ENCODE measurements around the gene KCNIP4.

KCNIP4 gene

DNA sequence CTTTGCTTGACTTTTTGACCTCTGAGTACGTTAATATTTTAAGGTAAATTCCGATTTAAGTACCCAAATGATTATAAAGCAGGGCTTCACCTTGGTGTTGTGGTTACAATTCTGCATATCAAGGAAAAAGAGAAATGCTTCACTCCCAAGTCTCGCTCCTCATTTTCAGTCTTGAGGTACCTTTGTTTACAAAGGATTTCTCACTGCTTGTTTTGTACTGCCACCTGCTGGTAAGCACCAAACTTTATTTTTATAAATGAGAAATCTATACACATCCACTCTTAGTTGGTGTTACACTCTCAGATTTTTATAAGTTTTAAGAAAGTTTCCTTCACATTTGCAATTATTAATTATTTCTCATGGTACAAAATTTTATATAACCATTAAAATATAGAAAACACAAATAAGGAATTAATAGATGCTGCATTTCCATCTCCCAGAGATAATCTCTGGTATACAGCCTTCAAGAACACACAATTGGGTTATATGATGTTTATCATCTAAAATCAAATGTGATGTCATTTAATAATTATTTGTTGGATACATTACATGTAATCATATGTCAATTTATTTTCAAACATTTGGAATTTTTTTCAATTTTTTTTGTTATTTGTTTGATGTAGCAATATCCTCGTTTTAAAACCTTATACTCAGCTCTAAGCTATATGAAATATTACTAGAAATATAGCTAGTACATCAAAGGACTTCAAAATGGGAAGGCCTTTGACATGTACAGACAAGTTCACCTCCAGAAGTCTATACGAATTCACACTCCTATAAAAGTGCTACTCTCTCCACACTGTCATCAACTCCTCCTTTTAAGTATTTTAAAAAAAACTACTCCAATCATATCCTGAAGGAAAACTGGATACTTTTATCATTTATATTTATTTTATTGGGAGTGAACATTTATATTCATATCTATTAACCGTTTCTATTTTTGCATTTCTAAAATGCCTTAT is 179.9 kb downstream of the KCNIP4 start:
- in situ Hi-C loops (cut with HindIII; ENCODE audit: low sequenced_read_pairs) = loop anchor here (5.0 kb wide), 1 partner anchor 261 kb away; no protein-coding TSS in a partner anchor

DNA sequence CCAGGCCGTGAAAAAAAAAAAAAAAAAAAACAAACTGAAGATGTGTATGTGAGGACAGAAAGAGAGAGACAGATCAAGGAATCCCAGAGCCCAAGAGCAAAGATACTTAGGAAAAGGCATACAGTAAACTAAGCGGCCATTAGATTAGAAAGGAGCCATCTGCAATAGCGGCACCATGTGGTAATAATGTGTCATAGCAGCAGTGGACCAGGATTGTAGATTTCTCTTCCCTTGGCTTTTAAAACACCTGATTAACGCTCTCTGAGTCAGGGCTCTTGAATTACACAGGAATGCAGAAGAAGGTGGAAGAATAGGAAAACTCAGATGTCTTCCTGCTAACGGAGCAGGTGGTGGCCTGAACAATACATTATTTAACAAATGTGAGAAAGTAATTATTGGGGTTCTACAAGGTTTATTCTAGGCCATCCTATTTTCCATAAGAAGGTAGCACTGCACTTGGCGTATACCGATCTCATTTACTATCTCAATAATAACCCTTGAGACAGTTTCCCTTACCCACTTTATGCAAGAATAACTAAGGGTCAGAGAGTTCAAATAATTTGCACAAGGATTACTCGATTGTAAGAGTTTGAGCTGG is 182.7 kb downstream of the KCNIP4 start:
- in situ Hi-C loops (cut with HindIII; ENCODE audit: low sequenced_read_pairs) = loop anchor here (5.0 kb wide), 1 partner anchor 259 kb away; no protein-coding TSS in a partner anchor

DNA sequence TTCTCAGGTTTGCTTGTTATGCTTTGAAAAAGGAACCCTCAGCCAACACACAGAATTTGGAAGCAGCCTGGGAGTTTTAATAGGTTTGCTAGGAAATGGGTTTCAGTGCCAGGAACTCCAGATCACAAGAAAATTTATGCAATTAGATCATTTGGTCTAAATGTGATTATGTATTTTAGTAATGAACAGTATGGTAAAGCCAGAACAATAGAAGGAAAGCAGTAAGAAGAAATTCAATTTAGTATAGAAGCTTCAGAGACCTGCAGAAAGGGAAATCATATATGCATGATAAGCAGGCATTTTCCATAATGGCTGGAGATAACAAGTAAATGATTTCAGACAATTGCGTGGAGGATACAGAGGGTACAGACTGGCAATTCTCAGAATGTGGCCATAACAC is 184.7 kb downstream of the KCNIP4 start:
- in situ Hi-C loops (cut with HindIII; ENCODE audit: low sequenced_read_pairs) = no loop called here

DNA sequence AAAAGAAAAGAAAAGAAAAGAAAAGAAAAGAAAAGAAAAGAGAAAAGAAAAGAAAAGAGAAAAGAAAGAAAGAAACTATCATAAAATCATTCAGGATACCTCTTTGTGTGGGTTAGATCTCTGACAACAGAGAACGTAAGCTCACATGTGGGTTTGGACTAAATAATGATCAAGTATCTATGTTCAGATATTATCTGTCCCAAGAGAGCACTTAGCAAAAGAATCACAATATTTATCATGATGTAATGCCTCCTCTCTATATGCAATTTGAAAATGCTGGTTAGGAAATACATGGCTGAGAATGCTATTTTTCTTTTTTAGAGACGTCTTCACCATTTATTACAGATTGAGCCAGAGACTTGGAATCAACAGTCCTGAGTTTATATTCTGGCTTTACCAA is 191.3 kb downstream of the KCNIP4 start:
- in situ Hi-C loops (cut with HindIII; ENCODE audit: low sequenced_read_pairs) = no loop called here

DNA sequence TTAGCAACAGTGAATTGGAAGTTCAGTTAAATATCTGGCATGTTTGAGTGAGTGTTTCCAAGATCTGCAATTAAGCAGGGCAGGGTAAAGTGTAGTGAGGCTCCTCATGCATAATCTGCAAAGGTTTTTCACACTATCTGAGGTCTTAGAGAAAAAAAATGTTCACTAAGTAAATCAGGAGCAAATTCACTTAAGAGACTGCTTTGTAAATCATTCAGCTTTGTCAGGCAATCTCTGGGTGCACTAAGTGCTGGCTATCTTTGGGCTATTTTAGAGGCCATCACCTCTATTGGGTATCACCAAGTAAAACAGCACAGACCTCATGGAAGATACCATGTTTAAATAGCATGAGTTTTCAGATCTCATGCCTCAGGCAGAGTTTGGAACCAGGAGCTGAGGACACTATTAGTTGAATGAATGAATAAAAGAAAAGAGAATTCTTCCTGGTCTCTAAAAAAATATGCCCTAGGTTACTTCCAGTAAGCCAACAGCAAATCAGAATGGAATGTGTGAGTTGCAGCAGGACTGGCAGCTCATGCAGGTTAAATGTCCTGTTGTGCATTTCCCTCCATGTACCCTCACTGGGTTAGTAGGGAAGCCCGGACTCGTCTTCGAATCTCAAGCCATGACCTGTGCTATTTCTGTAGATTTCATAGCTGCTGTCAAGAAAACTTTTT is 195.3 kb downstream of the KCNIP4 start:
- in situ Hi-C loops (cut with HindIII; ENCODE audit: low sequenced_read_pairs) = loop anchor here (5.0 kb wide), 1 partner anchor 71 kb away; no protein-coding TSS in a partner anchor

DNA sequence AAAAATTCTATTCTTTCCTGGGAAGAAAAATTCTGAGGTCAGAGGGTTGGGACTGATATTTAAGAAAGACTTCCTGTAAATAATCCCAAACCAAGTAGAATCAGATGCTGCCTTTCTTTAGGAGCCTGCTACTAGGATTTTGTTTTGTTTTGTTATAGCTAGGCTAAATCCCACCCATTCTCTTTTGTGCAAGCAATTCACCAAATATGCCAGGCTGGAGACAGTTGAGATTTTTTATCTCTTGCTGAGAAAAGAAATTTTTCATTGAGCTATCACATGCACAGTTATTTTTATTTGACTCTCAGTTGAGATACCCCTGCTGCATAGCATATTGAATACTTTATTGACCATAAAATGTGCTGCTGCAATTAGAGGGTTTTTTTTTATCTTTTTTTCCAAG is 196.0 kb downstream of the KCNIP4 start:
- in situ Hi-C loops (cut with HindIII; ENCODE audit: low sequenced_read_pairs) = loop anchor here (5.0 kb wide), 1 partner anchor 70 kb away; no protein-coding TSS in a partner anchor

DNA sequence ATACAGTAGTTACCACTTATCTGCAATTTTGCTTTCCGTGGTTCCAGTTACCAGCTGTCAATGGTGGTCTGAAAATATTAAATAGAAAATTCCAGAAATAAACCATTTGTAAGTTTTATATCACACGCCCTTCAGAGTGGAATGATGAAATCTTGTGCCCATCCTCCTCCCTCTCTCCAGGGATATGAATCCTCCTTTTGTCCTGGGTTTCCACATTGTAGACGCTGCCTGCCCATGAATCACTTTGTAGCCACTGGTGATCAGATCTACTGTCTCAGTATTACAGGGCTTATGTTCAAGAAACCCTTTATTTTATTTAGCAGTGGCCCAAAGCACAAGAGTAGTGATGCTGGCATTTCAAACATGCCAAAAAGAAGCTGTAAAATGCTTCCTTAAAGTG is 198.6 kb downstream of the KCNIP4 start:
- in situ Hi-C loops (cut with HindIII; ENCODE audit: low sequenced_read_pairs) = loop anchor here (5.0 kb wide), 1 partner anchor 68 kb away; no protein-coding TSS in a partner anchor

DNA sequence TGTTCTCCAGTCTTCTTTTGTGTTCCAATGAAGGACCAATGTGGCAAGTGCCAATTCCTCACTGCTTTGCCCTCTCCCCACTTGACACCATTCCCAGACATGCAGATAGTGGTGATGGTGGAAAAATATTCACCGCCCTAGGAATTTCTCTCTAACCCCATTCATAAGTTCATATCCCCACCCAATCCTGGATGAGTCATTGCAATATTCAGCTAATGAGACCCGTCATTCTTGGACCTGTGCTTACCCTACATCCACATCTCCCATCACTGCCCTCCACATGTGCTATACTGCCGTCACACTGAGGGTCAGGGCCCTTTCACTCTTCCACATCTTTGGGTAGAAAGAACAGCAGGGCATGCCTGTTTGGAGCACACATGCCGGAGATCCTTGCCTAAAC is 199.2 kb downstream of the KCNIP4 start:
- in situ Hi-C loops (cut with HindIII; ENCODE audit: low sequenced_read_pairs) = no loop called here

DNA sequence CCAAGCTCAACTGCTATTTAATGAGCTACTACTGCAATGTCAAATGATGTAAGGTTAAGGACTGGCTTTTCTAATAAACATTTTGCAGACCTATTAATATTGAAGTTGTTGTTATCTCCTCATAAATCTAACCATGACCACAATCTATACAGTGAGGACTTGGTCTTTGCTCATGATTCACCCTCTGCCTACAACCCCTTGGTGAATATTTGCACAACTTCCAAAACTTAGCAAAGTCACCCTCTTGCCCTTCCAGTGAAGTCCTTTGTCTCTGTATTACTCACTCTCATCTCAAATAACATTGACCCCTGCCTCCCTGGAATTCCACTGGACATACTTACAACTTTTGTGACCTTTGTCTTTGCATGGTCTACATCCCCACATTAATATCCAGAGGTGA is 204.5 kb downstream of the KCNIP4 start:
- in situ Hi-C loops (cut with HindIII; ENCODE audit: low sequenced_read_pairs) = no loop called here

DNA sequence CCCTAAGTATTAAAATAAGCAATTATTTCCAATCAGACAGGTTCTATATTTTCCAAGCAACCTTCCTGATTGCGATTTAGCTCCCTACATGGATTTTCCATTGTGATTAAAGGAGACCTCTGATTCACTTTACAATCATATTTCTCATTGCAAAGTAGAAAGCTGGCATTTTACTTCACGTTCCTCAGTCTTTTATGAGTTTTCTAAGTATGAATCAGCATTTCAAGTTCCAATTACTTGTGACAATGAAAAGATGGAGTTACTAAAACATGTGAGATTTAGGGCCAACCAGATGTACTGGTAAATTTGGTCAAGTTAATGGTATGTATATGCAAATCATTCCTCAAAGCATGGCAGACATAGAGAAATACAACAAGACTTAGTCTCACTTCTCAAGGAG is 206.2 kb downstream of the KCNIP4 start:
- in situ Hi-C loops (cut with HindIII; ENCODE audit: low sequenced_read_pairs) = no loop called here

DNA sequence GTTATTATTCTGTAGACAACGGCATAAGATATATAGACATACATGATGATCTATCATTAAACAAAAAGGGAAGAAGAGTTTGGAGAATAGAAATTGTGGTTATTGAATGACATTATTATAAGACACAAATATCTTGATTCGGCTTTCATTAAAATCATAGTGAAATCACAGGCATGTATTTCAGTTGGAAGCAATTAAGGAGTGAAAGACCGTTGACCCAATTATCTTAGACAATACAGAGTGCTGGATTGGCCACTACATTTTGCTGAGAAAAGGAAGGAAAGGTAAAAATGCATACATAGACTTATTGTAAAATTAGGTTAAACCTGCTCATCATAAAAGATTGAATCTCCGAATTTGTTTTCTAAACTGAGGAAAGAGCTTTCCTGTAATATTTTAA is 209.8 kb downstream of the KCNIP4 start:
- in situ Hi-C loops (cut with HindIII; ENCODE audit: low sequenced_read_pairs) = no loop called here

DNA sequence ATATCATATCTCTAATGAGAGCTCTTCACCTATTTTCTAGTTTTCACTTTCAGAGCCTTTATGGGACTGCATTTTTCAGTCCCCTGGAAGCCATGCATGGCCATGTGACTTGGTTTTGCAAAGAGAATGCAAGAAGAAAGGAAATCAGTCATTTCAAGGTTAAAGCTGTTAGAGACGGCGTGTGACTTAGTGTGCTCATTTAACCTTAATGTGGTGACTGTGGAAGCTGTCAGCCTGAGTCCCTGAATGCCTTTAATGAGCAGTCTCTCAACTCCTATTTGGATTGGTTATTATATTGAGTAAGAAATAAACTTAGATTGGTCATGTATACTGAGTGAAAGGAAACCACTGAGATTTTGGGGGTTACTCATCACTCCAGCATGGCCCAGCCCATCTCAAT is 212.7 kb downstream of the KCNIP4 start:
- in situ Hi-C loops (cut with HindIII; ENCODE audit: low sequenced_read_pairs) = no loop called here

DNA sequence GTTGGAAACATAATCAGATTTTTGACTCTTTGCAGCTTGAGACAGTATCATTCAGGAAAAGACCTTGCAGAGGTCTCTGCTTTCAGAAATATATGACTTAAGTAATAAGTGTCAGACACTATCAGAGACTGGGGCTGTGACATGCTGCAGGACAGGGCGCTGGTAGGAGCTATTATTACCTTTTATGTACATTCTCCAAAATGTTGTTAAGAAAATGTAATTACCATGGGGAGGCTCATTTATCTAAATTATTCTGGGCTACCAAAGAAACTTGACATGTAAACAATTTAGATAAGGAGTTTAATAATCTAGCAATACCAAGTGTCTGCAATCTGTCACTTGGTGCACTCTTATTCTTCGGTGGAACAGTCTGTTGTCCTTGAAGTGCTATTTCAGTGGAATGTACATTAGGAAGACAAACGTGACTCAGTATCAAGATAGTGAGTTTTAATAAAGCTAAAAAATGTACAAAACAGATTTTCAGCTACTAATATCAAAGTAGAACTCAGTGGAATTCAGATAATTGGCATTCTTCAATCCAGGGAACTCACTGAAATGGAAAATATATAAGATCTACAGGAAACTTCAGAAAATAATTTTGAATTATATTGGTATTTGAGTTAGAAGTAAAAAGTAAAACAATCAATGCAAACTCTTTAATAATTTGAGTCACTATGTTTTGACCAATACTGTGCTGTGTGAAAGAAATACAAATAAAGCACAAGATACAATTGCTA is 214.5 kb downstream of the KCNIP4 start:
- in situ Hi-C loops (cut with HindIII; ENCODE audit: low sequenced_read_pairs) = no loop called here

DNA sequence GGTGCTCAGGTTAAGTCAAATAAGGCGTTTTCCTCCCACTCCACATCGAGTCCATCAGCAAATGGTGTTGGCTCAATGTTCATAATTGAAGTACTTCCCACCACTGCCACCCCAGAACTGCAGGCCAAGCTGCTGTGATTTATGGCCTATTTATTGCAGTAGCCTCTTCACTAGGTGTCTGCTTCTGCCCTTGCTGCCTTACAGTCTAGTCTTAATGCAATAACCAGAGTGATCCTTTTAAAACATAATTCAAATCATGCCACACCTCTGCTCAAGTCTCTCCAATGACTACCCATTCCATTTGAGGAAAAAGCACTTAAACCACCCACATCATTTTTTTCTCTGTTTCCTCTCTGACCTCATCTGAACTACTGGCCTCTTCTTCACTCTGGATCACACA is 220.3 kb downstream of the KCNIP4 start:
- in situ Hi-C loops (cut with HindIII; ENCODE audit: low sequenced_read_pairs) = no loop called here

DNA sequence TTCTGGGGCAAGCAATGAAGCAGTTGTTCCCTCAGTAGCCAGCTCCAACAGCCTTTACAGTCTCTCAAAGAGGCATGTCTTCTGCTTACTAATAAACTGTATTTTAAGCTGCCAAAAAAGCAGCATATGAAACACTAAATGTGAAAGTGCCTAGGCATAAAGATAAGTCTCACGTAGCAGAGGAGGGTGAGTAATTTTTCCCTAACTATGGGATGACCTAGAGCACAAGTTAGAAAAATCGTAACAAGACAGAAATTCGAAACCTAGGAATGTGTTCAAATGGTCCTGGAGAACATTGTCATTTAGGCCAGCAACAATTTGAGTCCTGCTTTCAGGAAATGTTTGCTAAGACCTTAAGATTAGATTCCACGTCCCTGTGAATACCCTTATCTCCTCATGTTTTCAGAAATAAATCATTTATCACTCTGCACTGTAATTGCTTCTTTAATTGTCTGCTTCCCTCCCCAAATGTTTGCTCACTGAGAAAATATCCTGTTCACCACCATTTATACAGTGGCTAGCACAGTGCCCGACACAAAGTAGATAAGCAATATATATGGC is 222.2 kb downstream of the KCNIP4 start:
- in situ Hi-C loops (cut with HindIII; ENCODE audit: low sequenced_read_pairs) = no loop called here

DNA sequence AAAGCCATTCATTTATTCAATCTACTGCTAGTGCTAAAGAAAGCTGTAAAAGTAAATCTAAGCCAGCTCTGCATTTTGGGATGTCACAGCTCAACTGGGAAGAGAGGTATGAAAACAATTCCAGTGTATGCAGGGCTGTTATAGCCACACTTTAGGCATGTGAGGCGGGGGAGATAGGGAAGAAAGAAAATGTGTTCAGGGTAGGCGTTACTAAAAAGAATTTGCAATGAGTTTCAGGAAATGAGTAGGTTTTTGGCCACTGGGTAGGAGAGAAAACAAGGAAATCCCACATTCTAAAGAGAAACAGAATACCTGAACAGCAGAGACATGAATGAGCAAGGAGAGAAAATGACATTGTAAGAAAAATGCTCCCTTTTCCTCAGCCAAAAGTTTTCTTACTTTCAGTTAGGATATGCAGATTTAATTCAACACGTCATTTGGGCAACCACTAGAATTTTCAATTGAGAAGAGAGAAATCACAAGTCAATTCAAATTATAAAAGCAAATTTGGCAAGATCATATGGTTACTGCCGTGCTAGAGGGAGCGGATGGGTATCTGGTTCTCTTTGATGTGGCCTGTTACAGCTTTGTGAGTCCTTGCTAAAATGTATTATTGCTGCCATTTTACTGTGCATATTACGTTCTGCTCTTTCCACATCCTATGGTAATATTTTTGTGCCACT is 226.3 kb downstream of the KCNIP4 start:
- in situ Hi-C loops (cut with HindIII; ENCODE audit: low sequenced_read_pairs) = no loop called here

DNA sequence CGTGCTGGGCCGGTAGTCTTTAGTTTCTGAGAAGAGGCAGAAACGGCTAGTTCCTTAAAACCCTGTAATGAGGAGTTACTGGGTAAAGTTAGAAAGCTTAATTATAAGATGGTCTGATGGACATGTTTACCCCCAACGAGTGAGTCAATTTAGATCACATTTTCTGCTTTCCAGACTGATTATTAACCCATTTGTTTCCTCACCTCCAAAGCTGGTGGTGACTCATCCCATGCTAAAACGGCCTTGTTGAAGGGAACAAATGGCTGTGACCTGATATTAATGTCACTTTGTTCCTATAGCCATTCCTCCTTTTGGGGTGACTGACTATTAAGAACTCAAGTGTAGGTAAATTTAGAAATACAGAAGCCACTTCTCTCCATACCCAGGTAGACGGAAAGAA is 232.0 kb downstream of the KCNIP4 start:
- in situ Hi-C loops (cut with HindIII; ENCODE audit: low sequenced_read_pairs) = no loop called here

DNA sequence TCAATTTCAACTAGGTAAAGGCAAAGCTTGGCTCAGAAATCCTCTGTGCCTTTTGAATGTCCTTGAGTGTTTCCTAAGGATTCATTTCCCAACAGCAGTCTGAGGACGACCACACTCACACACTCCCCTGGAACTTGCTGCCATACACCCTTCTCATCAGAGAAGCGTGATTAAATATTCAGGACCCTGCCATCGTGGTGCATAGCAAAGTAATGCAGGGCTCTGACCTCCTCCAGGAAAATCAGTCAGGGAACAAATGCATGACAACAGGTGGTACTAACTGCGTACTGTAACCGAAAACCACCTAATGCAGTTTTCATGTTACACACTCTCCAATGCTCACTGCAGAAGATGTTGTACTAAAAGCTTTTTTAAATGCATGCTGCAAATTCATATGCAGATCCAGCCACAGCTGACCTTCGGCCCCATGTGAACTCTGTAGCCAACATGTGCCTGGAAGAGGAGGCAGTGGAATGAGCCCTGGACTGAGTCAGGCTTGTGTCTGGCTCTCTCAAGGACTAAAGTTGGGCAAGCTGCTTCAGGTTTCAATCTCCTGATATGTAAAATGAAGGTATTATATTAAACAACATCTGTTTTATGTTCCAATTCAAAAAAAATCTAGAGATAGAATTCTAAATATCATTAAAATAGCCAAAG is 238.3 kb downstream of the KCNIP4 start:
- in situ Hi-C loops (cut with HindIII; ENCODE audit: low sequenced_read_pairs) = no loop called here

DNA sequence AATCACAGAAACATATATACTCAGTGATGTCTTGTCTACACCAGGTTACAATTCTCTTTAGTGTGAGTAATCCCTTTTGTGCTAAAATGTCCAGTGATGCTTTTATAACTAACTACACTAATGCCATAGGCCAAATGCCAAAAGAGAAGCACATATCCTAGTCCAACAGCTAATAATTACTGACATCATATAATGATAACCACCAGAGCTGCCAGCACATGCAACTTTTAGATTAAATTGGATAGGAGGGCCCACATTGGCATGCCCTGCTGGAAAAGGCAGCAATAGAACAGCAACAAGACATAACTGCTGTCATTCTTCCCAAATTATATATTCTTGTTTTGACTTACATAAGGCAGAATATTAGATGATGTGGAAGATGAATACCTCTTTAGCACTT is 238.8 kb downstream of the KCNIP4 start:
- in situ Hi-C loops (cut with HindIII; ENCODE audit: low sequenced_read_pairs) = no loop called here

Data from endothelial cell of hepatic sinusoid (primary cell).